ENCODE data around the gene KRT82.
A peak's percentile ranks its signal among the peaks of the same experiment; 100 is the strongest.
"Not testable (repeated sequence)": the region's sequence is repeated elsewhere in the genome, so short reads cannot be mapped to it uniquely, and the experiment has no call there.

KRT82 gene

DNA sequence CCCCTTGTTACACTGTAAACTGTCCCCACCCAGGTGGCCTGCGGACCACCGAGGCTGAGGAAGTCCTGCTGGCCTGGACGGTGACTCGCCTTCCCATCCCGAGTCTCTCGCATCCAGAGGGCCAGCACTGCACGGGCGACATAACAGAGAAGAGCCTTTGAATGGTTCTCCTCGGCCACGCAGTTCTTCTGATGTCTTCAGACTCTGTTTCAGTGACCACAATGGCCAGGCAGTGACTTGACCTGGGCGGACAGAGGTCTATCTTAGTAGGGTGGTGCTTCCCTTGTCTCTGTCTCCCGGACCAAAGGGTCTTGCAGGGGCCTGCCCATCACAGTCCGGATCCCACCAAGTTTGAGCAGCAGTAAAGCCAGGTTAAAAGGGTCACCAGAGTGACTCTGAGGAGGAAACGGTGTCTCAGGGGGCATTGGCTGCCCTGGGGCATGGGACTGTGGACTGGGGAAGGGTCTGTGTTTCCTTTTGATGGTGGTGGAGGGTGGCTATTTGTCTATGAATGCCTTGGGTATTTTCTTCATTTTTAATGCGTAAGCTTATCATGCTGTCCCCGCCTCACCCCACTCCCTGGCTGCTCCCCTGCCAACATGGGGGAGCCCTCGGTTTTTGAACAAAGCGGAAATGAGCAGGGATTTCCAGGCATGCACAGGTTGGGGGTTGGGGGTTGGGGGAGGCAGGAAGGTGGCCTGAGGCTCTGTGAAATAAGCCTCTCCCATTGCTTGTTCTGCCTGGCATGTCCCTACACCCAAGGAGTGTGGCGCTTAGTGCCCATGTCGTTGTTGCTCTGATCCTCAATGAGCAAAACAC lies 49.2 kb downstream of the KRT82 start:
- DNase-seq, result no peak

DNA sequence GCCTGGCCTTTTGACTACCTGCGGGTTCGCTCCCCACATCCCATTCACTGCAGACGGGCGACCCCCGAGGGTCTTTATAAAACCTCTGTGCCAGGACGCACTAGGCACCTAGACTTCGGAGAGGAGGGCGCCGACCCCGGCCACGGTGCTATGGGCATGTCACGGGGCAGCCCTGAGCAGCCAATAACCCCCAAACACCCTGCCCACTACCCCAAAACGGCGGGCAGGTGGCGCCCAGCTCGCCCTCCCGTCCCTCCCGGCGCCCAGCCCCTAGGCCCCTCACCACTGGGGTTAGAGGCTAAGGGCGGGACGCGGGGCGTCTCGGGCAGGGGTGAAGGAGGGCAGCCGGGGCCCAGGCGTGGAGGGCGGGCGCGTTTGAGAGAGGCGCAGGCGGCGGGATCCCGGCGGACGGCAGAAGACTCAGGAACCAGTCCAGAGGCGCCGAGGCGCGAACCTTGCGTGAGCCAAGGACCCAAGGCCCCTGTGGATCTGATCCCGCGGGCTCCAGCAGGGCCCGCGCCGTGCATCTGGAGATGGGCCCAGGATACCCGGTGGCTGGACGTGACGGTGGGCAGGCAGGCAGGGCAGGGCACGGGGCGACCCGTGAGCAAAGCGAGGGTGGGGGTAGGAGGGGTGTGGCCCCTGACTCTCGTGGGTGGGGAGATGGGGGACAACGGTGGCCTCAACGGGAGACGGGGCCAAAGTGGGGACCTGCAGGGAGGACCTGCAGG lies 49.9 kb downstream of the KRT82 start:
- no peak for DNase-seq

DNA sequence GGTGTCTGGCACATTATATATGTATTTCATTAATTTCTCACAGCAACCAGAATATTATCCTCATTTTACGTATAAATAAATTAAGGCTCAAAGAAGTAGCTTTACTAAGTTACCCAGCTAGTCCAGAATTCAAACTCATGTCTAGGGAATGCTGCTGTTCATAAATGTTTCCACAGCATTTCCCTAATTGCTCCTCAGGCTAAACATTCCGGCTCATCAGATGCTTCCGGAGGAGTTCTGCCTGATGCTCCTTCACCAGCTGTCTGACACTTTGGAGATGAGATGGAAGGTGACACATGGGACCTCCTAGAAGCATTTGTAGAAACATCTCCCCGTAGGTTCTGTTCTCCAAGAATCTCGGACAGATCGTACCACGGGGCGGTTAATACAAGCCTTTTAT lies 51.0 kb downstream of the KRT82 start:
- no peak for DNase-seq

DNA sequence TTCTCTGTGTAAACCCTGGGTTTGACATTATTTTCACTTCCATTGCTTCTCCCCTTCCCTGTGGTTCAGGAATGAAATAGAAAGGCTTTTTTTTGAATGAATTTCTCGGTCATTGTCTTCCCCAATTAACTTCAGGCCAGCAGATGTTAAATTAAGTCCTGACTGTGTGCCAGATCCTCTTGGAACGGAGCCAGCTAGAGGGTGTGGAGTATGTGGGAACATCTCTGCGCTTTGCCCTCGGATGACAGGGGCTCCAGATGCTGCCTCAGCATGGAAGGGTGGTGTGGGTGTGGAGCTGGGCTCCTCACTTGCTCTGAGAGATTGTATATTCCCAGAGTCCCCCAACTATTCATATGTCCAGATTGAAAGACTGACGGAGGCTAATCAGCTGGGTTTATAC lies 51.9 kb downstream of the KRT82 start:
- DNase-seq, result no peak

DNA sequence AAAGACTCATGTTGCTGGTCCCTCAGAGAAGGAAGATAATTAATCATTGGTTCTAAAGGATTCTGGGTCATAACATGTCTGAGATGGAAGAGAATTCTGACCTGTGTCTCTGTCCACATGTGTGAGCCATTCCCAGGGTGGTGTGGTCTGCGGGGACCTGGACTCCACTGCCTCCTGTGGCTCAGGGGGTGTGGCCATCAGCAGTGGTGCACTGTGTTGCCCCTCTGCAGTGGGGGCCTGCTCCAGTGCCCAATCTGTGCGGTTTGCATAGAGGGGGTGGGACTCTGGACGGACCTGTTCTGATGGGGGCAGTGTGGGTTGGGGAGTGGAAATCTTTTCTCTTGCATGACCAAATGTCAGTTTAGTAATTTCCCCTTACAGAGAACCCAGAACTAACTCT lies 52.4 kb downstream of the KRT82 start:
- no peak for DNase-seq

DNA sequence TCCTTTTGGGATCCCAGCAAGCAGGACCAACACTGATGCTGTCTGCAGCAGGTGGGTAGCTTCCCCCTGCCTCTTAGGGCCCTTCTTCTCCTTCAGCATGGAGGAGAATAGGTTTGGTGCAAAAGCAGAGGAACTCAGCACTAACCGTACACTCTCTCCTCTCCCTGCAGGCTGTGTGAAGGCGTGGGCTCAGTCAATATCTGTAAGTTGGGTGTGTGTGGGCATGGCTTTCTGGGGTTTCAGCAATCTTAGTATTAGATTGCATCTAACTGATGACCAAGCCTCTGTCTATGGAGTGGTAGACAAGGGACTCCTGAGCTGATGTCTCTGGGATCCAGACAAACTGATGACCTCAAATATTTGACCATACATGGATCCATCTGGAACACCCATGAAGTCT lies 53.2 kb downstream of the KRT82 start:
- no peak for DNase-seq

DNA sequence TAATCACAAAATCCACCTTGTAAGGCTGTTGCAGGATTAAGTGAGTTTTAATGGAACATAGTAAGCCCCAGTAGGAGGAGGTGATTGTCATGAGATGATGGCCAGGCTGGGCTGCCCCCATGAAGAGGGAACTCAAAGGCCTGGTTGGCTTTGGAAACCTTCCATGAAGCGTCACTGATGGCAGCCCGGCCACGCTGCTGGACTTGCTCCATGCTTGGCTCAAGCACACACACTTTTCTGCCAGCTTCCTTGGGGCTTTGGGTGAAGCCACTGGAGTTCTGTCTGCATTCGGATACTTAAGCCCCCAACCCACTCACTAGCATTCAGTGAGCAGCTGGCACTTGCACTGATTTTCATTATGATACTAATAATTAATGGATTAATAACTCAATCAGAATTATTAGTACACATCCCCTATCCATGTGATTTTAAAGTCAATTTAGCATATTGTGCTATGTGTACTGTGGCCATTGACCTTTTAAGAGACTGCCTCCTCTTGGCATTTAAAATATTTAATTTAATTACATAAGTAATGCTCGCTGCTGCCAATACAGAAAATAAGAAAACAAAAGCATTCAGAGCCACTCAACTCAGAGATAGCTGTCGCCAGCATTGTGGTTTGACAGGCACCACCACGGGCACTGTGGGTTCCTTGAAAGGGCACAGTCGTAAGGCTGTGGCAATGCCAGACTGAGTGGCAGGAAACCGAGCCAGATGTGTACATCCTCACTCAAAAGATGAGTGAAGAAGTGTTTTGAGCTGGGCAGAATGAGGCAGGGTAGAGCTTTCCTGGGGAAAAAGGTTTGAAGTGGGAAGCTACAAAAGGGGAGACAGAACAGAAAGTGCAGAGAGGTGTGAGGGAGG lies 54.7 kb downstream of the KRT82 start:
- DNase-seq, result peak; percentile 52

DNA sequence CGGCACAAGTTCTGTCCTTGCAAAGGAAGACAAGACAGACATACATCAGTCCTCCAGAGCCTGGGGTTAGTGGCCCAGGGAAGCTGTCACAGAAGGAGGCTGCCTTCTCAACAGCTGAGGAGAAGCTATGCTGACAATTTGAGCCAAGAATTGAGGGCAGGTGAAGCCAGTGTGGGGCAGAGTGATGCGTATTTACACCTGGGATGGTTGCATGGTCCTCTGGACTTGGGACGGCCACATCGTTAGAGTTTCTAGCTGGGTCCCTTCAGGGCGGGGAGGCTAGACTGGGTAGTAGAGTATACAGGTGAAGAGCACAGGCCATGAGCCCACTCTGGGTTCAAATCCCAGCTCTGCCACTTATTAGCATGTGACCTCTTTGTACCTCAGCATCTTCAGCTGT lies 55.3 kb downstream of the KRT82 start:
- DNase-seq, result no peak

DNA sequence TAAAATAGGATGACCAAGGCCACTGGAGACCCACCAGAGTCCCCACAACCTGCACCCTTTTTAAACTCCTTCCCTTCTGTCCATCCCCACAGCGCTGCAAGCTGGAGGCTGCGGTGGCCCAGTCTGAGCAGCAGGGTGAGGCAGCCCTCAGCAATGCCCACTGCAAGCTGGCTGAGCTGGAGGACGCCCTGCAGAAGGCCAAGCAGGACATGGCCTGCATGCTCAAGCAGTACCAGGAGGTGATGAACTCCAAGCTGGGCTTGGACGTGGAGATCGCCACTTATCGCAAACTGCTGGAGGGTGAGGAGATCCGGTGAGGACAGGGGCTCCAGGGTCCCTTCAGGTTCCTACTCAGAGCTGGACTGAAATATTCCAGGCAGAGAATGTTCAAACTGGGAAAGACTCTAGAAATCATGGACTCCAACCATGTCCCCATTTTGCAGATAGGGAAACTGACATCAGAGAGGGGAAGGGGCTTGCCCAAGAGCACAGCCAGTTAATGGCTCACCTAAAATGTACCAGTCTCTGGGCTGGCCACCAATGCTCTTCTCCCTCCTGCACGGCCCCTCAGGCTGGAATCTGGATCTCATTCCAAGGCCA lies 56.0 kb downstream of the KRT82 start:
- no peak for DNase-seq

DNA sequence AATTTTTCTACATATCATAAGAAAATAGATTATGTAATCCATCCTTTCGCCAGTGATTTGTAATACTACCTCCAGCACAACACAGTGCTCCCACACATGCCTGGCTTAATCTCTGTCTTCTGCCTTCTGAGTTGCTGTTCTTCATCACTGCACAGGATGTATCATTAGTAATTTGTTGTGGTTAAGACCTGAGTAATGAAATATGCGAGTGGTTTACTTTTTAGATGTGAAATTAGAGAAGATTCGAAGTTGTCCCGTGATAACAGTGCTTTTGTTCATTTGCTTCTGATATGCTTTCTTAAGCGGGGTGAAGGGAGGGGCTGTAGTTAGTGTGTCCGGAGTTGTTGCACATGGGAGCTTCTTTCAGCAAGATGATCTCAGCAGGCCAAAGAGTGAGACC lies 56.9 kb downstream of the KRT82 start:
- no peak for DNase-seq

DNA sequence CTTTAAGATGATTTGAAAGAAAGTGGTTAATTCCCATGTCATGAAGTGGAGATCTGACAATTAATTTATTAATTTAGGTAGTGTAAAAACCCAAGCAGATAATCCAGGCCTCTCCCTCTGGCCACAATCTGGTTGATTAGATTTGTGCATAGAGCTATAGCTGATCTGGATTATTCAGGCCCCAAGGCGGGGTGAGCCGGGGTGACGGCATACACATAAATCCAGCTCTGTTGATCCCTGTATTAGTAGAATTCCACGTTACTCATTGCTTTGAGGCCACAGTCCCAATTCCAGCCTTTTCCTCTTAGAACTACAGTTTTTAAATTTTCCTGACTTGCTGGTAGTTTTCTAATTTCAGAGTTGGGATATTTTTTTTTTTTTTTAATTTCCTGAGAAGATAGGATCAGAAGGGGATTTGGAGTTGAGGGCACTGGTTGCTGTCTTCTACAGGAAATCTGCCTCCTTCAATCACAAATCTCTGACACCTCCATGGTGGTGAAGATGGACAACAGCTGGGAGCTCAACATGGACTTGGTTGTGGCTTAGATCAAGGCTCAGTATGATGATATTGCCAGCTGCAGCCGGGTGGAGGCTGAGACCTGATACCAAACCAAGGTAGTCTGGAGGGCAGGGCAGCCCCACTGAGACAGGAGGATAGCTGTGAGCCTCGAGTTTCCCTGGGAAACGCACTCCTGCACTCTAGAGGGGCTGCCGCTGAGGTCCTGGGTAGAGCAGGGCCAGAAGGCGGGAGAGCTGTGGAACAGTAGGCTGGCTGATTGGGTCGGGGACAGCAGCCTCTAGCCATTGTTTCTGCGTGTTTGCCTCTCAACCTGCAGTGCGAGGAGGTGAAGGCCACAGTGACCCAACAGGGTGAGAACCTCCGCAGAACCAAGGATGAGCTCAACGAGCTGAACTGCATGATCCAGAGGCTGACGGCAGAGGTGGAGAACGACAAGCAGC lies 58.3 kb downstream of the KRT82 start:
- DNase-seq, result no peak

DNA sequence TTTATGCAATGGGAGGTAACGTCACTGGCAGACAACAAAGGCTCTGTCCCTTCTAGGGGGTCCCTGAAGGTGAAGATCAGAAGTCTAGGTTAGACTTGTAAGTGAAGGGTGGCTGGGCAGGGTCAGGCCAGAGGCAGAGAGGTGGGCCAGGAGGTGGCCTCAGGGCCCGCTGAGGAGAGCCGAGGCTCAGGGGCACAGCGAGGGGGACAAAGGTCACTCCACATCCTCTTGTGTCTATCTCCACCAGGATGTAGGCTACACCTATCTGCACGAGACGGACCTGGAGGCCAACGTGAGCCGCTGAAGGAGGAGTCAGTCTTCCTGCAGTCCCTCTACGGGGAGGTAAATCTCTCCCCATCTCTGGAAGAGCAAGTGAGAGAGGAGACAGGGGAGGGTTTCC lies 59.1 kb downstream of the KRT82 start:
- DNase-seq, result no peak

DNA sequence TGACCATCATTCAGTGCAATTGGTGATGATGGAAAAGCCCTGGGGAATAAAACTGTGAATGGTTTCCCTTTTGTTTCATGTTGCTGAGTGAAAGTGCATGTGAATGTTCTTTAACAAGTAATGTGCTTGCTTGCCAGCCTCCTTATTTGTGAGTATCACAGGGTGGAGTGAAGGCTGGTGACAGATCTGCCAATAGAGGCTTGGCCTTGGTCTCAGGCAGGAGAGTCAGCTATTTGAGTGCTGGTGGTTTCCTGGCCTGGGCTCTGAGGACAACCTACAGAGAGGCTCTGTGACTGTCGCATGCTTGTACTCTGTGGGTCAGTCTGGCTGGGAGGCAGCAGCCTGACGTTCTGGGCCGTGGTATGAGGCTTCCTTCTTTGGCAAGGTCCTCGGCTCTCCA lies 59.5 kb downstream of the KRT82 start:
- no peak for DNase-seq

DNA sequence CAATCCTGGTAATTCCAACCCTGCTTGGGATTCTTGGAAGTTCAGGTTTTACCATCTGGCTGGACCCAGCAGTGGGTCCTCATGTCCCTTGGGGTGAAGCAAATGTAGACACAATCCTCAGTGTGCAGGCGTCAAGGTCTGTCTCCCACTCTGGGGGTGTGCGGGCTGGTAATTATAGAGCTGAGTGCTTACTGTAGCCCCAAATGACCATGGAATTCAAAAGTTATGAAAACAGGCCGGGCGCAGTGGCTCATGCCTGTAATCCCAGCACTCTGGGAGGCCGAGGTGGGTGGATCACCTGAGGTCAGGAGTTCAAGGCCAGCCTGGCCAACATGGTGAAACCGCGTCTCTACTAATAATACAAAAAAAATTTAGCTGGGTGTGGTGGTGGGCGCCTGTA lies 61.1 kb downstream of the KRT82 start:
- DNase-seq, result not testable (repeated sequence)

DNA sequence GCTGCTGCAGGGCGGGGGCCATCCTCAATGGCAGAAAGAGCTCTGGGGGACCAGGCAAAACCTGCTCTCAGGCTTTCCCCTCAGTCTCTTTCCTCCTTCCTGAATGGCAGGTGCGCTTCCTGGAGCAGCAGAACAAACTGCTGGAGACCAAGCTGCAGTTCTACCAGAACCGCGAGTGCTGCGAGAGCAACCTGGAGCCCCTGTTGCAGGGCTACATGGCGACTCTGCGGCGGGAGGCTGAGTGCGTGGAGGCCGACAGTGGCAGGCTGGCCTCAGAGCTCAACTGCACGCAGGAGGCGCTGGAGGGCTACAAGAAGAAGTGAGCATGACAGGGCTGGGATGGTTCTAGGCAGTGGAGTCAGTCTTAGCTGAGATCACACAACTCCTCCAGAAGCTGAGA lies 62.0 kb downstream of the KRT82 start:
- no peak for DNase-seq

Data from activated CD4-positive, alpha-beta T cell treated with anti-CD3 and anti-CD28 coated beads, Interleukin-10, Interleukin-2, amounts not matched to agents 100 ng/mL and 50 ng/mL, durations not matched to agents 16 hours and 8 hours (primary cell).